ENCODE results near the gene TNS3.

- no peak for TF ChIP-seq EZH2 (IDR thresholded peaks at IDR 0.05; ENCODE audit: insufficient read depth, low read length)
- no peak for TF ChIP-seq CTCF (IDR thresholded peaks at IDR 0.05; ENCODE audit: insufficient read depth, low read depth, low read length)
These were observed 41.9 kb downstream of the TNS3 start for GRCh38 chr7:47540053-47540386.
